ENCODE results near the gene FATE1.

FATE1 gene

GRCh38 chrX:151704041-151704663 is 11.7 kb upstream of the FATE1 start:
- no peak for DNase-seq (ENCODE audit: low read depth in 2 of 2)

- no peak for DNase-seq (ENCODE audit: low read depth in 2 of 2)
Measured at GRCh38 chrX:151708821-151709220, 7.0 kb upstream of the FATE1 start.

- no peak for DNase-seq (ENCODE audit: low read depth in 2 of 2)
Measured at GRCh38 chrX:151710457-151710856, 5.4 kb upstream of the FATE1 start.

GRCh38 chrX:151711154-151711553 is 4.7 kb upstream of the FATE1 start:
- DNase-seq (ENCODE audit: low read depth in 2 of 2) = no peak

- DNase-seq (ENCODE audit: low read depth in 2 of 2) = no peak
Measured at GRCh38 chrX:151711787-151712186, 4.0 kb upstream of the FATE1 start.

GRCh38 chrX:151712253-151712652 is 3.6 kb upstream of the FATE1 start:
- no peak for DNase-seq (ENCODE audit: low read depth in 2 of 2)

- DNase-seq (ENCODE audit: low read depth in 2 of 2) = no peak
Measured at GRCh38 chrX:151713849-151714248, 2.0 kb upstream of the FATE1 start.

- DNase-seq (ENCODE audit: low read depth in 2 of 2) = no peak
Measured at GRCh38 chrX:151714362-151714761, 1.5 kb upstream of the FATE1 start.

GRCh38 chrX:151722241-151722846 is 6.5 kb downstream of the FATE1 start:
- DNase-seq (ENCODE audit: low read depth in 2 of 2) = no peak

- DNase-seq (ENCODE audit: low read depth in 2 of 2) = no peak
Measured at GRCh38 chrX:151723156-151723760, 7.4 kb downstream of the FATE1 start.

GRCh38 chrX:151724563-151725337 is 8.9 kb downstream of the FATE1 start:
- DNase-seq (ENCODE audit: low read depth in 2 of 2) = no peak

GRCh38 chrX:151725338-151725614 is 9.4 kb downstream of the FATE1 start:
- DNase-seq (ENCODE audit: low read depth in 2 of 2) = no peak

GRCh38 chrX:151726751-151727150 is 10.9 kb downstream of the FATE1 start:
- DNase-seq (ENCODE audit: low read depth in 2 of 2) = no peak

GRCh38 chrX:151727346-151727745 is 11.5 kb downstream of the FATE1 start:
- no peak for DNase-seq (ENCODE audit: low read depth in 2 of 2)

GRCh38 chrX:151729056-151729725 is 13.4 kb downstream of the FATE1 start:
- DNase-seq (ENCODE audit: low read depth in 2 of 2) = no peak

- DNase-seq (ENCODE audit: low read depth in 2 of 2) = no peak
Measured at GRCh38 chrX:151734446-151734845, 18.6 kb downstream of the FATE1 start, which contains the start of gene CNGA2. Gene CNGA2, plus strand, starts transcription at chrX:151734746. Its CDS starts 3,738 bp downstream, at chrX:151738484.

- no peak for DNase-seq (ENCODE audit: low read depth in 2 of 2)
Measured at GRCh38 chrX:151735219-151735618, 19.4 kb downstream of the FATE1 start.

- DNase-seq (ENCODE audit: low read depth in 2 of 2) = no peak
Measured at GRCh38 chrX:151736685-151737084, 20.9 kb downstream of the FATE1 start.

GRCh38 chrX:151737494-151737893 is 21.7 kb downstream of the FATE1 start:
- DNase-seq (ENCODE audit: low read depth in 2 of 2) = no peak

GRCh38 chrX:151738751-151739150 is 22.9 kb downstream of the FATE1 start:
- DNase-seq (ENCODE audit: low read depth in 2 of 2) = no peak

GRCh38 chrX:151741606-151742005 is 25.8 kb downstream of the FATE1 start:
- no peak for DNase-seq (ENCODE audit: low read depth in 2 of 2)

GRCh38 chrX:151742311-151742710 is 26.5 kb downstream of the FATE1 start:
- no peak for DNase-seq (ENCODE audit: low read depth in 2 of 2)
